Peyer's patch (tissue), 4 donors: ENCODE results near the gene CLMP.

Experiments used
- CTCF ChIP-seq, 6 experiments: fragments of 450-650 bp in 4 of 6; fragments of 200-600 bp in 2 of 6; sonication (generic) in 1 of 6; IDR thresholded peaks; one replicate each; pipeline ENCODE4 v1.5.1; 2017 to 2019; ENCODE audit warnings: antibody characterized with exemption in 6 of 6, mild to moderate bottlenecking in 3 of 6, moderate library complexity in 1 of 6
- POLR2A ChIP-seq, 2 donors: fragments of 450-650 bp; IDR thresholded peaks; one replicate each; pipeline ENCODE4 v1.5.1; 2017; ENCODE audit warnings: antibody characterized with exemption in 2 of 2, mild to moderate bottlenecking in 2 of 2, moderate library complexity in 2 of 2

GRCh38 chr11:123176785-123177184, 18.3 kb downstream of the CLMP start:
- TF ChIP-seq CTCF (IDR thresholded peaks at IDR 0.05) = no peak
- TF ChIP-seq POLR2A (IDR thresholded peaks at IDR 0.05) = no peak
